Glomerular visceral epithelial cell (primary cell): Measurements from ENCODE around the gene CTRB1.
"Not testable (repeated sequence)": the region's sequence is repeated elsewhere in the genome, so short reads cannot be mapped to it uniquely, and the experiment has no call there.

ENCODE experiments used
- DNase-seq: peaks from one replicate; pipeline ENCODE4 v3.0.0-alpha.2; 2016; ENCODE audit errors: extremely low spot score

CTRB1 gene

GRCh38 chr16:75240633-75241032 is 21.8 kb downstream of the CTRB1 start:
- not testable (repeated sequence) for DNase-seq

GRCh38 chr16:75241412-75241811 is 22.6 kb downstream of the CTRB1 start:
- DNase-seq = no peak

- no peak for DNase-seq
These were observed 23.2 kb downstream of the CTRB1 start for GRCh38 chr16:75241955-75242354.

- DNase-seq = not testable (repeated sequence)
These were observed 23.8 kb downstream of the CTRB1 start for GRCh38 chr16:75242436-75243078.

GRCh38 chr16:75243667-75244224 is 25.0 kb downstream of the CTRB1 start:
- DNase-seq = no peak

GRCh38 chr16:75244225-75244809 is 25.5 kb downstream of the CTRB1 start:
- peak; percentile 56 for DNase-seq

GRCh38 chr16:75244844-75245758 is 26.3 kb downstream of the CTRB1 start:
- peak; percentile 98 for DNase-seq

- no peak for DNase-seq
These were observed 27.9 kb downstream of the CTRB1 start for GRCh38 chr16:75246504-75247205.

GRCh38 chr16:75247249-75247648 is 28.5 kb downstream of the CTRB1 start:
- DNase-seq = no peak

GRCh38 chr16:75248142-75248535 is 29.4 kb downstream of the CTRB1 start:
- DNase-seq = no peak

GRCh38 chr16:75248536-75249380 is 30.0 kb downstream of the CTRB1 start:
- peak; percentile 48 for DNase-seq

GRCh38 chr16:75249441-75249840 is 30.7 kb downstream of the CTRB1 start:
- DNase-seq = no peak

GRCh38 chr16:75250089-75250808 is 31.5 kb downstream of the CTRB1 start:
- DNase-seq = peak; percentile 46

GRCh38 chr16:75250809-75251279 is 32.1 kb downstream of the CTRB1 start:
- DNase-seq = peak; percentile 47

GRCh38 chr16:75251280-75252048 is 32.7 kb downstream of the CTRB1 start, which contains the start of gene BCAR1:
BCAR1 (minus strand) TSS chr16:75251624; CDS start chr16:75251482, 142 bp downstream.
- DNase-seq = peak; percentile 90

- no peak for DNase-seq
These were observed 33.5 kb downstream of the CTRB1 start for GRCh38 chr16:75252049-75252864.

GRCh38 chr16:75252946-75253911 is 34.4 kb downstream of the CTRB1 start:
- DNase-seq = peak; percentile 40
